Measurements from ENCODE around the gene SRD5A3. TPM values are rescaled to one million over a fixed set of nuclear protein-coding genes. Genes with fewer than 3 reads are reported as not detected.

Gene SRD5A3
- total RNA-seq, 1 donor from 2014 or later = 5.5 TPM

DNA sequence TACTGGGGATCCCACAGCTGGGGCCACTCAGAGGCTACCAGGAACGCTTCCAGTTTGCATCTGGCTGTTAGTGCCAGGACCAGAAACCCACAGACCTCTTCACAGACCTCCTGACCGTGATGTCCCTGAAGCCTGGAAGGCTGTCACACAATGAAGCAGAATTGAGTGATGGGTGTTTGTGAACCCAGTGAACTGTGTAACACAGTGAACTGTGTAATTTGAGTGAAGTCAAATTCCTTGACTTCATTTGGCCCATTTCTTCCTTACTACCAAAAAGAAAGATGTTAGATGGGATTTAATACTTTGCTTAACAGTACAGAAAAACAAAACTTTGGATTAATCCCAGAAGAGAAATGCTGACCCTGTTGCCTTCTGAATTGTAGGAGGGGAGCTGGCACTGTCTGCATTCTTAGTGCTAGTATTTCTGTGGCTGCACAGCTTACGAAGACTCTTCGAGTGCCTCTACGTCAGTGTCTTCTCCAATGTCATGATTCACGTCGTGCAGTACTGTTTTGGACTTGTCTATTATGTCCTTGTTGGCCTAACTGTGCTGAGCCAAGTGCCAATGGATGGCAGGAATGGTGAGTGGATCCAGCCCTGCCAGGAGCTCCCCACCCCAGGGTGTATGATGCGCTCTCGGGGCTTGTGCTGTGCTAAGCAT, 17.8 kb downstream of the SRD5A3 start:
- no peak for TF ChIP-seq CTCF (IDR thresholded peaks at IDR 0.05; ENCODE audit: insufficient read depth, low read length, severe bottlenecking)
- FAIRE-seq = peak; percentile 92
- H3K36me3 ChIP-seq (ENCODE audit: control insufficient read depth, insufficient read depth, low read length) = peaks cover 4% of the 10 kb centered on the region
- no peak overlapping the region for H3K4me3 ChIP-seq (ENCODE audit: low read depth, low read length)
- no peak for DNase-seq (ENCODE audit: low read depth)
- H3K27me3 ChIP-seq (ENCODE audit: control insufficient read depth, insufficient read depth, low read length) = no peaks in the 10 kb centered on the region

DNA sequence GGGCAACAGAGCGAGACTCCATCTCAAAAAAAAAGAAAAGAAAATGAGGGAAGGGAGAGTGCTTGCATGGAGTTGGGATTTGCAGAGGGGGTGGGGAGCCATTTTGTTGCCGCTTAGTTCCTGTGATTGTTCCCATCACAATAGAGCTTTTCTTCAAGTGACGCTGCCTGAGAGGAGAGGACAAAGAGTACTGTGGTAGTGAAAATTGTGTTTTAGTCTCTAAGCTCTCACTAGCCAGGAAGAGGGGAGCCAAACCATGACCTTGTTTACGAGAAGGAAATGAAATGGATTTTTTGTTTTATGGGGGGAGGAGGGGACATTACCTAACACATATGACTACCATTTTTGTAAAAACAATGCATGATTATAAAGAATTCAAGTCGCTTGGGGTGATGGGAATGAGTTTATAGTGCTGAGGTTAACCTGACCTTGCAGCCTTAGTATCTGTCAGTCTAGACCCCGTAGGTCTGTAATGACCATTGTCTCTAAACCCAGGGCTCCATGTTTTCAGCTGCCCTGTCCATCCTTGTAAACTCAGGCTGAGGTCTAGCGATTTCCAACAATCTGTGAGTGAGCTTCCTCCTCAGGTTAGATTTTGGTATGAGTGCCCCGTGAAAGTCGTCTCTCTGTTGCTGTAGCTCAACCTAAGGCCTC, 18.8 kb downstream of the SRD5A3 start:
- FAIRE-seq = no peak

GRCh38 chr4:55365345-55365728, 19.3 kb downstream of the SRD5A3 start:
- no peak for DNase-seq (ENCODE audit: low read depth)

More for the DNA sequence above, 18.8 kb downstream of the SRD5A3 start:
- H3K36me3 ChIP-seq (ENCODE audit: control insufficient read depth, insufficient read depth, low read length) = peaks cover 4% of the 10 kb centered on the region
- no peak overlapping the region for H3K4me3 ChIP-seq (ENCODE audit: low read depth, low read length)
- DNase-seq (ENCODE audit: low read depth) = no peak
- no peaks in the 10 kb centered on the region for H3K27me3 ChIP-seq (ENCODE audit: control insufficient read depth, insufficient read depth, low read length)
- TF ChIP-seq CTCF (IDR thresholded peaks at IDR 0.05; ENCODE audit: insufficient read depth, low read length, severe bottlenecking) = no peak

DNA sequence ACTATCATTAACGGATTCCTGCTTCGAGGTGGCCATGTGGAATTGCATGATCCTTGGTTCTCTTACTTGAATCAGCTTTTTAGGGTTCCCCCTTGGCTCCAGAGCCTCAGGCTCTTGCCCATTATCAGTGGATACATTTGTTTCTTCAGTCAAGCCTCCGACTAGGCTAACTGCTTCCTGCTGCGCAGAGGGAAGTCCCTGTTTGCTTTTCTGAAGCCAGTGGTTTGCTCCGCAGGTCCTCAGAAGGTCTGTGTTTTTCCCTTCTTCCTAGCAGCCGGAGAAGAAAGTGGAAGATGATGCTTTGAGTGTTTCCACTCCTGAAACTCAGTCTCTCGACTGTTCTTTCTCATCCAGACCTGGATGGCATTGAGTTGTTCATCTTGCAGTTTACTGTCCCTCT, 20.6 kb downstream of the SRD5A3 start:
- no peak for TF ChIP-seq CTCF (IDR thresholded peaks at IDR 0.05; ENCODE audit: insufficient read depth, low read length, severe bottlenecking)
- H3K4me3 ChIP-seq (ENCODE audit: low read depth, low read length) = no peak overlapping the region
- no peaks in the 10 kb centered on the region for H3K27me3 ChIP-seq (ENCODE audit: control insufficient read depth, insufficient read depth, low read length)
- H3K36me3 ChIP-seq (ENCODE audit: control insufficient read depth, insufficient read depth, low read length) = peaks cover 4% of the 10 kb centered on the region
- FAIRE-seq = no peak
- DNase-seq (ENCODE audit: low read depth) = no peak

More at GRCh38 chr4:55365345-55365728, 19.3 kb downstream of the SRD5A3 start:
- peak; percentile 13 for FAIRE-seq
- TF ChIP-seq CTCF (IDR thresholded peaks at IDR 0.05; ENCODE audit: insufficient read depth, low read length, severe bottlenecking) = no peak
- Histone ChIP-seq H3K27me3 (ENCODE audit: control insufficient read depth, insufficient read depth, low read length) (no peaks in the 10 kb centered on the region), H3K4me3 (ENCODE audit: low read depth, low read length) (no peak overlapping the region), H3K36me3 (ENCODE audit: control insufficient read depth, insufficient read depth, low read length) (peaks cover 4% of the 10 kb centered on the region)

DNA sequence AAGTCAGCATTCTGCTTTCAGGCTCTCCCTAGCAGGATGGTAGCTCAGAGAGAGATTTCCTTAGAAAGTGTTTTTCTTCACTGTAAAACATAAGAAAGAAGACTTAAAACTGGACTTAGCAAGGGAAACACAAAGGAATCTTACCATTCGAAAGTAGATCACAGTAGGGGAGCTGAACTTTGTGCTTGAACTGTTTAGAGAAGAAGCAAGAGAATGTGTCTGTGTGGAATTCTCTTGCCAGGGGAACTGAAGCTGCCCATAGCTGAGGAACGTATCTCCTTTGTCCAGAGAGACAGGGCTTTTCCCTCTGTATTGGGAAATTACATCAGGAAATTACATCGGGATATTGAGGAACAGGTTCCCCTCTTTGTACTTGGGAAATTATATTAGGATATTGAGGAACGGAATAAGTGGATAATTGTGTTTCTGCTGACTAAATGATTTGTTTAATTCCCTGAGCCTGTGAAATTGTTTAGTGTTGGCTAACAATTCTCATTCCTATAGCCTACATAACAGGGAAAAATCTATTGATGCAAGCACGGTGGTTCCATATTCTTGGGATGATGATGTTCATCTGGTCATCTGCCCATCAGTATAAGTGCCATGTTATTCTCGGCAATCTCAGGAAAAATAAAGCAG, 21.2 kb downstream of the SRD5A3 start:
- peaks cover 4% of the 10 kb centered on the region for H3K36me3 ChIP-seq (ENCODE audit: control insufficient read depth, insufficient read depth, low read length)
- no peak for DNase-seq (ENCODE audit: low read depth)
- H3K27me3 ChIP-seq (ENCODE audit: control insufficient read depth, insufficient read depth, low read length) = no peaks in the 10 kb centered on the region
- FAIRE-seq = no peak
- TF ChIP-seq CTCF (IDR thresholded peaks at IDR 0.05; ENCODE audit: insufficient read depth, low read length, severe bottlenecking) = no peak
- no peak overlapping the region for H3K4me3 ChIP-seq (ENCODE audit: low read depth, low read length)
